OCI-LY1 (cell line): ENCODE measurements around the gene S100PBP.

Experiments used
- H2AFZ ChIP-seq: fragments of 200-600 bp; sonication (generic), shearing (Covaris generic); 2 replicates; pipeline ENCODE4 v1.6.0; 2014; ENCODE audit warnings: antibody characterized with exemption, mild to moderate bottlenecking, low read length
- H3F3A ChIP-seq: fragments of 200-600 bp; sonication (generic), shearing (Covaris generic); 2 replicates; pipeline ENCODE4 v1.6.0; 2014; ENCODE audit warnings: mild to moderate bottlenecking, antibody characterized with exemption, low read length, moderate library complexity; ENCODE audit not compliant: insufficient read depth
- H3K27ac ChIP-seq: fragments of 200-600 bp; sonication (generic); 2 replicates; pipeline ENCODE4 v1.5.1; 2014; ENCODE audit warnings: low read length, mixed run types, mild to moderate bottlenecking, low read depth; ENCODE audit not compliant: poor library complexity, severe bottlenecking
- H3K27me3 ChIP-seq: fragments of 200-600 bp; sonication (generic); 2 replicates; pipeline ENCODE4 v1.6.0; 2014; ENCODE audit warnings: antibody characterized with exemption, mild to moderate bottlenecking, low read length, moderate library complexity; ENCODE audit not compliant: insufficient read depth
- H3K36me3 ChIP-seq: fragments of 200-600 bp; sonication (generic); 2 replicates; pipeline ENCODE4 v1.6.1; 2014; ENCODE audit warnings: mild to moderate bottlenecking, antibody characterized with exemption, low read length, moderate library complexity, mixed read lengths; ENCODE audit not compliant: insufficient read depth
- H3K4me1 ChIP-seq: fragments of 200-600 bp; sonication (generic); 2 replicates; pipeline ENCODE4 v1.5.1; 2014; ENCODE audit warnings: mild to moderate bottlenecking, low read length, moderate library complexity; ENCODE audit not compliant: insufficient read depth, severe bottlenecking
- H3K4me2 ChIP-seq: fragments of 200-600 bp; sonication (generic), shearing (Covaris generic); 2 replicates; pipeline ENCODE4 v1.6.1; 2014; ENCODE audit warnings: low read length
- H3K4me3 ChIP-seq: fragments of 200-600 bp; sonication (generic); 2 replicates; pipeline ENCODE4 v1.5.1; 2014; ENCODE audit warnings: low read length, low read depth, mild to moderate bottlenecking, mixed read lengths; ENCODE audit not compliant: poor library complexity, severe bottlenecking
- H3K79me2 ChIP-seq: fragments of 200-600 bp; shearing (Covaris generic); 2 replicates; pipeline ENCODE4 v1.6.1; 2016; ENCODE audit warnings: mixed run types, low read length, mixed read lengths; ENCODE audit not compliant: insufficient read depth
- H3K9ac ChIP-seq: fragments of 200-600 bp; sonication (generic), shearing (Covaris generic); 2 replicates; pipeline ENCODE4 v1.6.1; 2014; ENCODE audit warnings: mild to moderate bottlenecking, low read length, mixed read lengths
- H3K9me2 ChIP-seq: fragments of 200-600 bp; sonication (generic), shearing (Covaris generic); 2 replicates; pipeline ENCODE4 v1.6.1; 2014; ENCODE audit warnings: low read depth, mild to moderate bottlenecking, low read length, mixed read lengths
- H3K9me3 ChIP-seq: fragments of 200-600 bp; shearing (Covaris generic); 2 replicates; pipeline ENCODE4 v1.6.1; 2014; ENCODE audit warnings: low read length, mixed read lengths
- H4K20me1 ChIP-seq: fragments of 200-600 bp; sonication (generic), shearing (Covaris generic); 2 replicates; pipeline ENCODE4 v1.6.0; 2016; ENCODE audit warnings: mild to moderate bottlenecking, low read length; ENCODE audit not compliant: insufficient read depth
- CTCF ChIP-seq: fragments of 200-600 bp; sonication (generic), shearing (Covaris generic); IDR thresholded peaks from 2 replicates; pipeline ENCODE4 v1.5.1; 2017; ENCODE audit warnings: mild to moderate bottlenecking, antibody characterized with exemption, low read length, moderate library complexity, mixed read lengths
- EZH2 ChIP-seq: fragments of 200-600 bp; sonication (generic), shearing (Covaris generic); IDR thresholded peaks from 2 replicates; pipeline ENCODE4 v1.8.0; 2017; ENCODE audit warnings: borderline replicate concordance, mixed run types, mild to moderate bottlenecking, antibody characterized with exemption, low read length, moderate library complexity, mixed read lengths

Gene S100PBP

DNA sequence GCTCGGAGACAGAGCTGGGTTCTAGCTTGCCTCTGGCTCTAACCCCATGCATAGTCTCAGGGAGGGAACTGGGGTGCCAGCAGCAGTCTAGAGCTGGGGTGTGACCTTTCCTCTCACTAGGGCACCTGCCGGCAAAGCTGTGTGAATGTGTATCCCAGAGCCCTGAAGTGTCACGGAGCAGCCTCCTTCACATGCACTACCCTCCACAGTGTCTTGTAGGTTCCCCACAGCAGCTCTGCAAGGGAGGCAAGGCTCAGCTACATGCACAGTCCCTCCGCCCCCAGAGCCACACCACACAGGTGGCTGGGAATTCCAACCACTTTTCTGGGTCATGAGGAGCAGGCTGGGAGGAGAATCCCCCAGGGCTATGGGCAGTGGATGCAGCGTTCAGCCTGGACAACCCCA lies 61.2 kb downstream of the S100PBP start:
- Histone ChIP-seq H3K4me3 (no peak overlapping the region), H3K4me2 (no peak overlapping the region), H3K27ac (no peak overlapping the region), H4K20me1 (no peaks in the 10 kb centered on the region), H3F3A (no peaks in the 10 kb centered on the region), H3K9me2 (no peaks in the 10 kb centered on the region), H2AFZ (no peak overlapping the region), H3K4me1 (no peaks in the 10 kb centered on the region), H3K36me3 (no peaks in the 10 kb centered on the region), H3K79me2 (no peaks in the 10 kb centered on the region), H3K9ac (no peak overlapping the region), H3K9me3 (no peaks in the 10 kb centered on the region), H3K27me3 (no peaks in the 10 kb centered on the region; the same call in 1 of the 2 replicates)
- TF ChIP-seq EZH2 = no peak
- no peak for TF ChIP-seq CTCF

- H3K27me3 ChIP-seq = no peaks in the 10 kb centered on the region; the same call in 1 of the 2 replicates
- H4K20me1 ChIP-seq = no peaks in the 10 kb centered on the region
- no peak overlapping the region for H3K4me3 ChIP-seq
- no peaks in the 10 kb centered on the region for H3K9me3 ChIP-seq
- no peaks in the 10 kb centered on the region for H3F3A ChIP-seq
- H3K4me2 ChIP-seq = no peak overlapping the region
- no peaks in the 10 kb centered on the region for H3K36me3 ChIP-seq
- no peaks in the 10 kb centered on the region for H3K9me2 ChIP-seq
- H3K4me1 ChIP-seq = no peaks in the 10 kb centered on the region
- no peak overlapping the region for H3K9ac ChIP-seq
- no peaks in the 10 kb centered on the region for H3K79me2 ChIP-seq
- TF ChIP-seq CTCF = no peak
- no peak for TF ChIP-seq EZH2
- H3K27ac ChIP-seq = no peak overlapping the region
- no peak overlapping the region for H2AFZ ChIP-seq
Observed at GRCh38 chr1:32881291-32881690, 63.8 kb downstream of the S100PBP start.

DNA sequence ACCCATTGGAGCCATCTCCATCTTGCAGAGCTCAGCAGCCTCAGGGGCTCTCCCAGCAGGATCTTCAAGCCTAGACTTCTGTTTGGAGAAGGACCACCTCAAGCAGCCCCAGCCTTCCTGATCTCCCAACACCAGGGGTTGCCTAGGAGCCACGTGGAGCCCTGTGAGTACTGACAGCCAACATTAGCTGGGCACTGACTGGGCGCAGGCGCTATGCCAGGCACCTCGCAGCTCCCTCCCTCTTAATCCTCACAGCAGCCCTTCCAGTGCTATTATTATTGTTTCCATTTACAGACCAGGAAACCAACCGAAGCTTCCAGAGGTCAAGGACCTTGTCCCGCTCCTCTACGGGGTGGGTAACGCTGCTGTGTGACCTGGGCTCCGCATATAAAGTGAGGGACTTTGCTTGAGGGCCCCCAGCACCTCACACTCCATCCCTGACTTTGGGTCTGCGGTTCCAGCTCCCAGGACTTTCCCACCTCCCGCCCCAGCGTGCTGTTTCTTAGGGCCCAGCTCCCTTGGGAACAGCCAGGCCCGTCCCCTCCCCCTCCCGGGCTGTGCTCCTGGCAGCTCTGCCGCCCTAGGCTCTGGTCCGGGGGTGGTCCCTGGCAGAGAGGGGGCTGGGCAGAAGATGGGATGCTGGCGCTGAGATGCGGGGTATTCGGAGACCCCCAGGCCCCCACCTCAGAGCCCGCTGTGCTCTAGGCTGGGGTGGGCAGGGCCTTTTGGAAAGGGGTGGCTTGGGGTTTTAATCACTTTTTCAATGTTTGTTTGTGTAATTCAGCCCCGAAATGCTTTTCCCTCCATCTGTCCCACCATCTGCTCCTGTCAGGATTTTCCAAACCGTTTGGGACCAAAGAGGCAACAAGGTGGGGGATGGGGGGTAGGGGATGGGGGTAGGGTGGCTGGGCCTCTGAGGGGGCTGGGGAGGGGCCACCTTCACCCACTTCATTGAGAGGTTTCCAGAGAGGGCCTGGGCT lies 64.7 kb downstream of the S100PBP start:
- Histone ChIP-seq H3F3A (no peaks in the 10 kb centered on the region), H3K27me3 (no peaks in the 10 kb centered on the region; the same call in 1 of the 2 replicates), H3K27ac (no peak overlapping the region), H2AFZ (no peak overlapping the region), H3K79me2 (no peaks in the 10 kb centered on the region), H3K9me3 (no peaks in the 10 kb centered on the region), H3K4me3 (no peak overlapping the region), H3K36me3 (no peaks in the 10 kb centered on the region), H3K4me2 (no peak overlapping the region), H3K9me2 (no peaks in the 10 kb centered on the region), H3K9ac (no peak overlapping the region), H4K20me1 (no peaks in the 10 kb centered on the region), H3K4me1 (no peaks in the 10 kb centered on the region)
- TF ChIP-seq CTCF (no peak), EZH2 (no peak)
